ENCODE data around the gene CFD.

The CFD gene

GRCh38 chr19:821231-821824 lies 38.1 kb upstream of the CFD start:
- Histone ChIP-seq H3K27me3 (ENCODE audit: insufficient read depth, low read length, poor library complexity, severe bottlenecking) (no peaks in the 10 kb centered on the region), H2AFZ (ENCODE audit: low read length) (no peak overlapping the region), H3K4me3 (ENCODE audit: low read length, poor library complexity, severe bottlenecking) (no peak overlapping the region), H3K9me3 (ENCODE audit: insufficient read depth, low read depth, low read length) (no peaks in the 10 kb centered on the region), H3F3A (ENCODE audit: low read depth) (no peaks in the 10 kb centered on the region), H3K36me3 (ENCODE audit: insufficient read depth, low read length) (no peaks in the 10 kb centered on the region; the same call in 1 of the 2 replicates), H3K4me1 (ENCODE audit: insufficient read depth, low read length, poor library complexity, severe bottlenecking) (no peaks in the 10 kb centered on the region), H3K4me2 (ENCODE audit: low read depth, low read length, poor library complexity, severe bottlenecking) (no peak overlapping the region), H3K79me2 (ENCODE audit: insufficient read depth, low read length) (no peaks in the 10 kb centered on the region), H3K9ac (ENCODE audit: low read depth, low read length, poor library complexity, severe bottlenecking) (no peak overlapping the region), H4K20me1 (ENCODE audit: insufficient read depth, low read length, poor library complexity, severe bottlenecking) (no peaks in the 10 kb centered on the region), H3K9me2 (replicated peaks; ENCODE audit: low read depth, low read length) (no peaks in the 10 kb centered on the region)
- no peak for TF ChIP-seq EZH2phosphoT487 (IDR thresholded peaks at IDR 0.05; ENCODE audit: borderline replicate concordance)
- TF ChIP-seq, protein P1, sequence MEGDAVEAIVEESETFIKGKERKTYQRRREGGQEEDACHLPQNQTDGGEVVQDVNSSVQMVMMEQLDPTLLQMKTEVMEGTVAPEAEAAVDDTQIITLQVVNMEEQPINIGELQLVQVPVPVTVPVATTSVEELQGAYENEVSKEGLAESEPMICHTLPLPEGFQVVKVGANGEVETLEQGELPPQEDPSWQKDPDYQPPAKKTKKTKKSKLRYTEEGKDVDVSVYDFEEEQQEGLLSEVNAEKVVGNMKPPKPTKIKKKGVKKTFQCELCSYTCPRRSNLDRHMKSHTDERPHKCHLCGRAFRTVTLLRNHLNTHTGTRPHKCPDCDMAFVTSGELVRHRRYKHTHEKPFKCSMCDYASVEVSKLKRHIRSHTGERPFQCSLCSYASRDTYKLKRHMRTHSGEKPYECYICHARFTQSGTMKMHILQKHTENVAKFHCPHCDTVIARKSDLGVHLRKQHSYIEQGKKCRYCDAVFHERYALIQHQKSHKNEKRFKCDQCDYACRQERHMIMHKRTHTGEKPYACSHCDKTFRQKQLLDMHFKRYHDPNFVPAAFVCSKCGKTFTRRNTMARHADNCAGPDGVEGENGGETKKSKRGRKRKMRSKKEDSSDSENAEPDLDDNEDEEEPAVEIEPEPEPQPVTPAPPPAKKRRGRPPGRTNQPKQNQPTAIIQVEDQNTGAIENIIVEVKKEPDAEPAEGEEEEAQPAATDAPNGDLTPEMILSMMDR (conservative IDR thresholded peaks at IDR 0.05; ENCODE audit: low read length): no peak

DNA sequence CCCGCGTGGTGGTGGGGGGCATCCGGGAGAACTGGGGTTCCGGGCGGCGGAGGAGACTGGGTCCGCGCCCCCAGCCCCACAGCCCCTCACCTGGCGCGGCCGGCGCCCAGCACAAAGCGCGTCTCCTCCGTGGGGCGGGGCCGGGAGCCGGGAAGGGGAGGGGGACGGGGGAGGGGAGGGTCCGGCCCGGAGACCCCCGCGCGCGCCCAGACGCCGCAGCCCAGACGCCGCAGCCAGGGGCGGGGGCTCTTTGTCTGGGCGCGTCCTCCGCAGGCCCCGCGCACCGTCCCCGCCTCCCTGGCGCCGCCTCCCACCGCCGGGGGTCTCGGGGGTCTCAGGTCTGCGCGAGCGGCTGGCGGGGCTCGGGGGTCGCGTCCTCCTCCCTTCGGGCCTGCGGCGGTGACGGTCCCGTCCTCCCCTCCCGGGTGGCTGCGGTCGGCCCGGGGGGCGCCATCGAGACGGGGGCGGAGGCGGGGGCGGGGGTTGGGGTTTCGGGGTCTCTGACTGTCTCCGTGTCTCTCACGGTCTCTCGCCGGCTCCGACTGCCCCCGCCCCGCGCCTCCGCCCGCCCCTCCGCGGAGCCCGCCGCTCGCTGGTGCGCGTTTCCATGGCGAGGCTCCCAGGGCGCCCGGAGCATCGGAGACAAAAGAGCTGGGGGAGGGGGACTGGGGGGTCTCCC lies 37.5 kb upstream of the CFD start, which contains the start of gene PLPPR3:
PLPPR3 (minus strand) TSS at position 131 of the 679 bp plus-strand sequence. CDS start 396 bp downstream, outside the sequence.
- Histone ChIP-seq H3K4me2 (ENCODE audit: low read depth, low read length, poor library complexity, severe bottlenecking) (no peak within 1 kb of the TSS), H3K9ac (ENCODE audit: low read depth, low read length, poor library complexity, severe bottlenecking) (no peak within 1 kb of the TSS), H4K20me1 (ENCODE audit: insufficient read depth, low read length, poor library complexity, severe bottlenecking) (no peaks in the 10 kb centered on the region), H3K9me2 (replicated peaks; ENCODE audit: low read depth, low read length) (no peaks in the 10 kb centered on the region), H3K4me3 (ENCODE audit: low read length, poor library complexity, severe bottlenecking) (no peak within 1 kb of the TSS), H3F3A (ENCODE audit: low read depth) (no peaks in the 10 kb centered on the region), H3K27me3 (ENCODE audit: insufficient read depth, low read length, poor library complexity, severe bottlenecking) (no peaks in the 10 kb centered on the region), H3K36me3 (ENCODE audit: insufficient read depth, low read length) (no peaks in the 10 kb centered on the region), H3K4me1 (ENCODE audit: insufficient read depth, low read length, poor library complexity, severe bottlenecking) (no peaks in the 10 kb centered on the region), H2AFZ (ENCODE audit: low read length) (no peak within 1 kb of the TSS), H3K9me3 (ENCODE audit: insufficient read depth, low read depth, low read length) (no peaks in the 10 kb centered on the region), H3K79me2 (ENCODE audit: insufficient read depth, low read length) (no peaks in the 10 kb centered on the region)
- TF ChIP-seq EZH2phosphoT487 (IDR thresholded peaks at IDR 0.05; ENCODE audit: borderline replicate concordance): no peak
- TF ChIP-seq, protein P1 (conservative IDR thresholded peaks at IDR 0.05; ENCODE audit: low read length): no peak

DNA sequence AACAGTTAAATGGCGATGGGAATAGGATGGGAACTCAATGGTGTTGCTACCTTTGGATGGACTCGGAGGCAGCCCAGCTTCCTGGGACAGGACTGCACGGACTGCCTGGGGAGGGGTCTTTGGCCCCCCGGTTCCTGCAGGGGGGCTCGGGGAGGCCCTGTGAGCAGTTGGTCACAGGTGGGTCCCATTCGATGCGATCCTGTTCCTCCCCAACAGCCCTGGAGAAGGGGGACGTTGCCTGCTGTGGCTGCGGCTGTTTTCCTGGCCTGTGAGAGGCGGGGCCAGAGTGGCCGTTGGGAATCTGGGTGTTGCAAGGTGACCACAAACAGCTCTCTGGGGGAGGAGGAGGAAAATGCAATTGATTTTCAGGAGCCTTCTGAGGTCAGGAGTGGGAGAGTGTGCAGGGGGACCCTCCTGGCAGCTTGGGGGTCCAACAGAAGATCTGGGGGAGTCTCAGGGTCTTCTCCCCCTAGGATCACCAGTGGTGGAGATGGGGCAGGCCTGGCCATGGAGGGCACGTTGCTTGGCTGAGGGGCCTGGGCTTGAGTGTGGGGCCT lies 35.8 kb upstream of the CFD start:
- TF ChIP-seq, protein P1 (conservative IDR thresholded peaks at IDR 0.05; ENCODE audit: low read length): no peak
- TF ChIP-seq EZH2phosphoT487 (IDR thresholded peaks at IDR 0.05; ENCODE audit: borderline replicate concordance): no peak
- no peaks in the 10 kb centered on the region for H3K36me3 ChIP-seq (ENCODE audit: insufficient read depth, low read length)
- no peaks in the 10 kb centered on the region for H3K9me3 ChIP-seq (ENCODE audit: insufficient read depth, low read depth, low read length)
- no peaks in the 10 kb centered on the region for H3K27me3 ChIP-seq (ENCODE audit: insufficient read depth, low read length, poor library complexity, severe bottlenecking)
- H2AFZ ChIP-seq (ENCODE audit: low read length): no peak overlapping the region
- H3K4me3 ChIP-seq (ENCODE audit: low read length, poor library complexity, severe bottlenecking): no peak overlapping the region
- H4K20me1 ChIP-seq (ENCODE audit: insufficient read depth, low read length, poor library complexity, severe bottlenecking): no peaks in the 10 kb centered on the region
- no peak overlapping the region for H3K4me2 ChIP-seq (ENCODE audit: low read depth, low read length, poor library complexity, severe bottlenecking)
- H3K4me1 ChIP-seq (ENCODE audit: insufficient read depth, low read length, poor library complexity, severe bottlenecking): no peaks in the 10 kb centered on the region
- H3K79me2 ChIP-seq (ENCODE audit: insufficient read depth, low read length): no peaks in the 10 kb centered on the region
- no peak overlapping the region for H3K9ac ChIP-seq (ENCODE audit: low read depth, low read length, poor library complexity, severe bottlenecking)
- no peaks in the 10 kb centered on the region for H3F3A ChIP-seq (ENCODE audit: low read depth)
- H3K9me2 ChIP-seq (replicated peaks; ENCODE audit: low read depth, low read length): no peaks in the 10 kb centered on the region
